SU-DHL-6 (cell line): ENCODE measurements around the gene CRYBG3.

Source experiments
- CTCF ChIP-seq: fragments of 200-600 bp; sonication (generic); IDR thresholded peaks from one replicate; pipeline ENCODE4 v1.5.1; 2017; ENCODE audit warnings: antibody characterized with exemption, mild to moderate bottlenecking, low read length, moderate library complexity; ENCODE audit not compliant: insufficient read depth, poor library complexity, severe bottlenecking
- EZH2phosphoT487 ChIP-seq: fragments of 200-600 bp; sonication (generic), shearing (Covaris generic); conservative IDR thresholded peaks from 2 replicates; pipeline ENCODE4 v1.6.1; 2018; ENCODE audit warnings: mild to moderate bottlenecking, antibody characterized with exemption, low read length, moderate library complexity, mixed read lengths

- TF ChIP-seq CTCF (no peak), EZH2phosphoT487 (no peak)
Measured at GRCh38 chr3:97883736-97884135, 61.9 kb downstream of the CRYBG3 start.
